HepG2 (cell line): ENCODE measurements around the gene ADGRL1. TPM values are rescaled to one million over a fixed set of nuclear protein-coding genes. Genes with fewer than 3 reads are reported as not detected.
A peak's percentile ranks its signal among the peaks of the same experiment; 100 is the strongest.

ENCODE experiments used
- BCL3 ChIP-seq: sonication (generic); formaldehyde crosslinking; IDR thresholded peaks from 2 replicates; pipeline ENCODE4 v1.5.1; 2020; ENCODE audit warnings: mild to moderate bottlenecking, missing genetic modification reagents, moderate library complexity
- ESRRA ChIP-seq: sonication (generic); formaldehyde crosslinking; IDR thresholded peaks from 2 replicates; pipeline ENCODE4 v1.5.1; 2020; ENCODE audit warnings: mild to moderate bottlenecking, low read depth, missing genetic modification reagents
- ETS1 ChIP-seq: sonication (generic); formaldehyde crosslinking; IDR thresholded peaks from 2 replicates; pipeline ENCODE4 v1.4.0; 2020; ENCODE audit warnings: missing genetic modification reagents
- HNF1A ChIP-seq, 2 experiments: sonication (generic) in 1 of 2; formaldehyde crosslinking in 1 of 2; IDR thresholded peaks; 2 replicates each; pipeline versions ENCODE4 v1.4.0 to v1.6.1; 2016 to 2020; ENCODE audit warnings: borderline replicate concordance in 1 of 2, low read depth in 1 of 2, mild to moderate bottlenecking in 1 of 2, missing genetic modification reagents in 1 of 2
- NRL ChIP-seq: sonication (generic); formaldehyde crosslinking; IDR thresholded peaks from 2 replicates; pipeline ENCODE4 v1.5.0; 2020; ENCODE audit warnings: missing genetic modification reagents, mild to moderate bottlenecking, moderate library complexity, borderline replicate concordance
- SAFB2 ChIP-seq: sonication (generic); formaldehyde crosslinking; IDR thresholded peaks from 2 replicates; pipeline ENCODE4 v1.5.1; 2020; ENCODE audit warnings: missing genetic modification reagents, low read depth, mild to moderate bottlenecking, borderline replicate concordance
- SKI ChIP-seq: fragments of 450-650 bp; IDR thresholded peaks from one replicate; pipeline ENCODE4 v1.6.1; 2018; ENCODE audit warnings: mild to moderate bottlenecking; ENCODE audit not compliant: partially characterized antibody
- TFAP4 ChIP-seq: sonication (generic); IDR thresholded peaks from 2 replicates; pipeline ENCODE4 v1.6.1; 2016; ENCODE audit warnings: low read depth, borderline replicate concordance
- ZBTB7B ChIP-seq: sonication (generic); formaldehyde crosslinking; IDR thresholded peaks from 2 replicates; pipeline ENCODE4 v1.4.0; 2020; ENCODE audit warnings: missing genetic modification reagents
- ZMYM3 ChIP-seq: sonication (generic); formaldehyde crosslinking; IDR thresholded peaks from 2 replicates; pipeline ENCODE4 v1.5.1; 2020; ENCODE audit warnings: mild to moderate bottlenecking, missing genetic modification reagents
- ZNF468 ChIP-seq: sonication (generic); formaldehyde crosslinking; IDR thresholded peaks from 2 replicates; pipeline ENCODE4 v1.8.0; 2022; ENCODE audit warnings: mild to moderate bottlenecking, moderate library complexity, missing genetic modification reagents
- ZNF816 ChIP-seq: sonication (generic); formaldehyde crosslinking; IDR thresholded peaks from 2 replicates; pipeline ENCODE4 v1.8.0; 2022; ENCODE audit warnings: missing genetic modification reagents, mild to moderate bottlenecking, borderline replicate concordance
- ZNF883 ChIP-seq: sonication (generic); formaldehyde crosslinking; IDR thresholded peaks from 2 replicates; pipeline ENCODE4 v1.5.1; 2020; ENCODE audit warnings: mild to moderate bottlenecking, missing genetic modification reagents; ENCODE audit errors: not compliant biosample characterization
- polyA plus RNA-seq, 8 experiments: library from polyadenylated mRNA; depleted of rRNA in 3 of 8; stranded (reverse) in 7 of 8; unstranded in 1 of 8; fragments of >200 nt; fragmentation: Illumina TruSeq in 4 of 8; extraction: Trizol in 4 of 8; gene quantifications; 2 replicates each; pipeline versions ENCODE4 v1.2.1 to v1.2.3, GENCODE V29; 2011 to 2016; ENCODE audit warnings: low read depth in 4 of 8, missing spikeins in 1 of 8, mixed read lengths in 1 of 8; ENCODE audit not compliant: insufficient read depth in 1 of 8
- total RNA-seq, 5 experiments: library from RNA; depleted of rRNA; stranded (reverse); fragments of >200 nt; fragmentation: Illumina TruSeq; extraction: Trizol; gene quantifications; 2 replicates each; pipeline ENCODE4 v1.2.3, GENCODE V29; 2016; ENCODE audit warnings: low read depth in 1 of 5

Gene ADGRL1
- total and polyA plus RNA-seq, 2 of the 13 experiments (the other 11 are each of a cell fraction or from before 2014, with no cell fraction given): 0.49 to 1.7 TPM

GRCh38 chr19:14147797-14148605 lies 58.0 kb downstream of the ADGRL1 start (continued):
- TF ChIP-seq ZNF468 (no peak), BCL3 (CRISPR knock-in tag) (no peak), ZNF816 (CRISPR knock-in tag) (no peak), ETS1 (no peak), HNF1A (IDR thresholded peaks at IDR 0.05; ENCODE audit: low read depth) (no peak), HNF1A (CRISPR knock-in tag; IDR thresholded peaks at IDR 0.05; ENCODE audit: borderline replicate concordance) (no peak), TFAP4 (no peak), ESRRA (CRISPR knock-in tag) (no peak), NRL (CRISPR knock-in tag) (0 out of 2 replicates have a peak, but pooled peaks have one; percentile 35), SAFB2 (no peak), SKI (no peak), ZBTB7B (CRISPR knock-in tag) (peak; percentile 66; the same call in 1 of the 2 replicates), ZNF883 (CRISPR knock-in tag) (no peak), ZMYM3 (CRISPR knock-in tag) (no peak)
